Measurements from ENCODE around the gene ITGB5. TPM values are rescaled to one million over a fixed set of nuclear protein-coding genes. Genes with fewer than 3 reads are reported as not detected.
A peak's percentile ranks its signal among the peaks of the same experiment; 100 is the strongest.

ITGB5 gene
- total RNA-seq, 1 donor from 2014 or later = 501 TPM

DNA sequence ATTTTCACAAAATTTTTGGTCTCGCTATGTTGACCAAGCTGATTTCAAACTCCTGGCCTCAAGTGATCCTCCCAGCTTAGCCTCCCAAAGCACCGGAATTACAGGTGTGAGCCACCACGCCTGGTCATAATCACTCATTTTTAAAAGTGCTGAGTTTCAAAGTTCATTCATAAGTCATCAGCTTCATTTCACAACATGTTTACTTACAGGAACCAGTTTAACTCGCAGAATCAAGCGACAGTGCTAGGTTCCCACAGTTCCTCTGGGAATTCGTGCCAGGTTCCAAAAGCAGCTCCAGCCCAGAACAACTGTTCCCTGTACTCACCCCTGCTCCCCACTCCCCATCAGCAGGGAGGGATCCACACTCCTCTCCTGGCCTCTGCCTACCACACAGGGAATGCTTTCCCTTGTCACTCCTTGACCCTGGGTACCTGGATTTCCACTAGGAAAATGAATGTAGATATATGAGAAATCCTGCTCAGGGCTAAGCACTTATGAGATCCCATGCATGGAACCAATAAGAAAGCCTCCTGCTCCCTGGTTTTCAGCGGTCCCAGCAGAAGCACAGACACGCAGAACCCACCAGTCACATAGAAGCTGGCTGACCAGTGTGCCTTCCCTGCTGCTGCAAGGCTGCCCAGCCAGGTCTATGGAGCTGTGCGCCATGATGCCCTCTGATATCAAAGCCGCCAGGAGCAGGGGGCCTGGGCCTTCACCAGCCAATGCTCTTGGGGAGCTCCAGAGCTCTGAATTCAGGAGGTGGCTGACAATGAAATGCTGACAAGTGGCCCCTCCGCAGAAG lies 72.3 kb downstream of the ITGB5 start:
- peaks cover 61% of the 10 kb centered on the region for H3K4me1 Mint-ChIP-seq (ENCODE audit: low read depth)
- peak overlapping the region; percentile 87 for H3K27ac Mint-ChIP-seq (ENCODE audit: unreplicated experiment)

DNA sequence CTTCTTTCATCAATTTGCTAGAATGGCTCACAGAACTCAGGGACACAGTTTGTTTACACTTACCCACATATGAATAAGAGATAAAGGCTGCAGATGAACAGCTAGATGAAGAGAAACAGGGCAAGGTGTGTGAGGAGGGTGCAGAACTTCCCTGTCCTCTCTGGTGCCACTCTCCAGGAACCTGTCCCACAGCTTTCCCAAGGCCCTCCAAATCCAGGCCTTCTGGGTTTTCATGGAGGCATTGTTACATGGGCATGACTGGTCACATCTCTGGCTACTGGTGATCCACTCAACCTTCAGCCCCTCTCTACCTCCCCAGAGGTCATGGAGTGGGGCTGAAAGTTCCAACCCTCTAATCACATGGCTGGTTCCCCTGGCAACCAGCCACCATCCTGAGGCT lies 73.6 kb downstream of the ITGB5 start:
- no peak for DNase-seq (ENCODE audit: low spot score)
- H3K36me3 Mint-ChIP-seq (ENCODE audit: low read depth) = peaks cover 32% of the 10 kb centered on the region
- H3K9me3 Mint-ChIP-seq (ENCODE audit: low read depth) = no peaks in the 10 kb centered on the region
- peaks cover 62% of the 10 kb centered on the region for H3K4me1 Mint-ChIP-seq (ENCODE audit: low read depth)
- H3K4me3 Mint-ChIP-seq (ENCODE audit: unreplicated experiment) = peak overlapping the region; percentile 35
- TF ChIP-seq, protein P1, sequence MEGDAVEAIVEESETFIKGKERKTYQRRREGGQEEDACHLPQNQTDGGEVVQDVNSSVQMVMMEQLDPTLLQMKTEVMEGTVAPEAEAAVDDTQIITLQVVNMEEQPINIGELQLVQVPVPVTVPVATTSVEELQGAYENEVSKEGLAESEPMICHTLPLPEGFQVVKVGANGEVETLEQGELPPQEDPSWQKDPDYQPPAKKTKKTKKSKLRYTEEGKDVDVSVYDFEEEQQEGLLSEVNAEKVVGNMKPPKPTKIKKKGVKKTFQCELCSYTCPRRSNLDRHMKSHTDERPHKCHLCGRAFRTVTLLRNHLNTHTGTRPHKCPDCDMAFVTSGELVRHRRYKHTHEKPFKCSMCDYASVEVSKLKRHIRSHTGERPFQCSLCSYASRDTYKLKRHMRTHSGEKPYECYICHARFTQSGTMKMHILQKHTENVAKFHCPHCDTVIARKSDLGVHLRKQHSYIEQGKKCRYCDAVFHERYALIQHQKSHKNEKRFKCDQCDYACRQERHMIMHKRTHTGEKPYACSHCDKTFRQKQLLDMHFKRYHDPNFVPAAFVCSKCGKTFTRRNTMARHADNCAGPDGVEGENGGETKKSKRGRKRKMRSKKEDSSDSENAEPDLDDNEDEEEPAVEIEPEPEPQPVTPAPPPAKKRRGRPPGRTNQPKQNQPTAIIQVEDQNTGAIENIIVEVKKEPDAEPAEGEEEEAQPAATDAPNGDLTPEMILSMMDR (IDR thresholded peaks at IDR 0.05) = no peak
- no peaks in the 10 kb centered on the region for H3K27me3 Mint-ChIP-seq (ENCODE audit: low read depth)
- peak overlapping the region; percentile 99 for H3K27ac Mint-ChIP-seq (ENCODE audit: unreplicated experiment)

More for the DNA sequence above, 72.3 kb downstream of the ITGB5 start:
- H3K9me3 Mint-ChIP-seq (ENCODE audit: low read depth) = no peaks in the 10 kb centered on the region
- DNase-seq (ENCODE audit: low spot score) = no peak
- H3K36me3 Mint-ChIP-seq (ENCODE audit: low read depth) = peaks cover 36% of the 10 kb centered on the region
- no peak overlapping the region for H3K4me3 Mint-ChIP-seq (ENCODE audit: unreplicated experiment)
- TF ChIP-seq, protein P1 (IDR thresholded peaks at IDR 0.05) = no peak
- no peaks in the 10 kb centered on the region for H3K27me3 Mint-ChIP-seq (ENCODE audit: low read depth)

DNA sequence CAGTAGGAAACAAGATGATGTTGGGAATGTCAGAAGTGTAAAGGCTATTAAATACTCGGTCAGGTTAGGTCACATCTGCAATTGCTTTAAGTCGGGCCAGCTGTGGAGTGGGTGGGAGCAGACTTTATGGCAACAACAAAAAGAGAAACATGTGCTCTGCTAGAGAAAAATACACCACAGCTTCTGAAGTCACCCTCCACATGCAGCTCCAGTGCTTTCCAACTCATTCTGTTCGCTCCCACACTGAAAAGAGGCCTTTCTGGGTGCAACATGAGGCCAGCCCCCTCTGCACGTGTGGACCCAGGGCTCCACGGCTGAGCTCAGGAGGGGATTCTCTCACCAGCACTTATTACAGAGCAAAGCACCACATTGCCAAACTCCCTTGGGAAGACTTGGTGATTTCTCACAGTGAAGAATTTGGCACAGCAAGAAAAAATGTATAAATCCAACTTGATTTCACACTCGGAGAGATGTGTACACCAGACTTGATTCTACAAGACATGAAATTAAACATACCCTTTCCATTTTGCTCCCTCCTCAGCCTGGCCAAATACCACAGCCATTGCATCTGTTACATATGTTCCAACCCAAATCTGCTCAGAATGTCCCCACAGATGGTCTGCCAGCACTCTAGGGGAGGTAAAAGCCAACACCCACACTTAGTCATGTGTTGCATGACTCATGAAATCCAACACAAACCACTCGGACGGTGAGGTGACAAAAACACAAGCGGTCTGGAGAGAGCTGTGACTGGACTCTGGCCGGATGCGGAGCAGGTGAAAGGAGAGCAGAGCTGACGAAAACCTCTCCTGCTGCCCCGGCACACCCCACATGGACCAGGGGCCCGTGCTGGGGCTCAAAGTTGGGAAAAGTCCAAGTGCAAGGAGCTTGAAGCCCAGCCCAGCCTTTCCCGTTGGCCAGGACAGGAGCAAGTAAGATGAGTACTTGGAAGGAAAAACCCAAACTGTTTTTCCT lies 74.6 kb downstream of the ITGB5 start:
- Mint-ChIP-seq H3K27ac (ENCODE audit: unreplicated experiment) (peak overlapping the region; percentile 99), H3K36me3 (ENCODE audit: low read depth) (peaks cover 28% of the 10 kb centered on the region), H3K9me3 (ENCODE audit: low read depth) (no peaks in the 10 kb centered on the region), H3K4me1 (ENCODE audit: low read depth) (peaks cover 69% of the 10 kb centered on the region), H3K27me3 (ENCODE audit: low read depth) (no peaks in the 10 kb centered on the region), H3K4me3 (ENCODE audit: unreplicated experiment) (peak overlapping the region; percentile 35)
- DNase-seq (ENCODE audit: low spot score) = no peak
- TF ChIP-seq, protein P1 (IDR thresholded peaks at IDR 0.05) = no peak

DNA sequence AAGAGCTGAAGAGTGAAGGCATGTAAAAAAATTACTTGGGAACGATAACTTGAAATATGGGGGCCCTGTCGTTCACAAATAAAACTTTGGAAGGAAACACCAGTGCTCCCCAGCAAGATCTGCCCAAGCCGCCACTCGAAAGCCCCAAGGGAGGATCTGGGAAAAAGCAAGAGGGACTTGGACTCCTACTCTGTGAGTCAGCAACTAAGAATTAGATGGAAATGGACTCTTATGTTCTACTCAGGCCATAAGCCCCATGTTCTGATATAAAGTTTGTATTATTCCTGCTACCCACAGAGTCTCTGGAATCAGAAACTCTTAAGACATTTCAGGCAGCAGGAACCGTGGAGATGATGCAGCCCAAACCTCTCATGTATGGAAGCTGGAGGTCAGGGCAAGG lies 75.7 kb downstream of the ITGB5 start:
- DNase-seq (ENCODE audit: low spot score) = no peak
- Mint-ChIP-seq H3K4me1 (ENCODE audit: low read depth) (peaks cover 75% of the 10 kb centered on the region), H3K27me3 (ENCODE audit: low read depth) (no peaks in the 10 kb centered on the region), H3K9me3 (ENCODE audit: low read depth) (no peaks in the 10 kb centered on the region), H3K27ac (ENCODE audit: unreplicated experiment) (peak overlapping the region; percentile 99), H3K4me3 (ENCODE audit: unreplicated experiment) (peak overlapping the region; percentile 9), H3K36me3 (ENCODE audit: low read depth) (peaks cover 20% of the 10 kb centered on the region)
- TF ChIP-seq, protein P1 (IDR thresholded peaks at IDR 0.05) = no peak

DNA sequence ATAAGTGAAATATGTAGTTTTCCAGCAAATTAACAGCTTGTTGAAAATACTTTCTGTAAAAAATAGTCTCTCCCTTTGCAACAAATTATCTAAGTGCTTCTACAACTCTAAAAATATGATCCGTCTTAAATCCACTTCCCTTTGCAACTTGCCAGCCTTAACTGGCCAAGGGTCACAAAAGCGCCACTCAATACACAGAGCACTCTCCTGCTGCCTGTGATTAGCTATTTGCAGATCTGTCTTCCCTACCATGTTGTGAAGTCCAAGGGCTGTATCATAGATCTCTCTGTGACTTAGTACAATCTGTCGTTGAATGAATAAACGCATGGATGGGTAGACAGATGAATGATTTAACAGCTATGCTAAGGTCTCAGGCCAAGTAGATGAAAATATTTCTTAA lies 76.2 kb downstream of the ITGB5 start:
- DNase-seq (ENCODE audit: low spot score) = no peak
- peak overlapping the region; percentile 99 for H3K27ac Mint-ChIP-seq (ENCODE audit: unreplicated experiment)
- no peaks in the 10 kb centered on the region for H3K9me3 Mint-ChIP-seq (ENCODE audit: low read depth)
- H3K4me3 Mint-ChIP-seq (ENCODE audit: unreplicated experiment) = peak overlapping the region; percentile 14
- peaks cover 20% of the 10 kb centered on the region for H3K36me3 Mint-ChIP-seq (ENCODE audit: low read depth)
- TF ChIP-seq, protein P1 (IDR thresholded peaks at IDR 0.05) = no peak
- peaks cover 78% of the 10 kb centered on the region for H3K4me1 Mint-ChIP-seq (ENCODE audit: low read depth)
- H3K27me3 Mint-ChIP-seq (ENCODE audit: low read depth) = no peaks in the 10 kb centered on the region
